Neuronal stem cell (in vitro differentiated cells): ENCODE data around the gene ZNF771.

Experiments
- DNase-seq: peaks from one replicate; pipeline ENCODE4 v3.0.0-alpha.2; 2013; ENCODE audit warnings: low spot score
- H2AFZ ChIP-seq: one replicate; pipeline ENCODE4 v1.6.1; 2013; ENCODE audit warnings: mild to moderate bottlenecking, low read length, inconsistent platforms
- H2AK5ac ChIP-seq: 2 replicates; pipeline ENCODE4 v1.6.1; 2013; ENCODE audit warnings: low read depth, mild to moderate bottlenecking, inconsistent platforms, low read length, moderate library complexity, mixed read lengths
- H2BK120ac ChIP-seq: 2 replicates; pipeline ENCODE4 v1.6.1; 2013; ENCODE audit warnings: low read depth, mild to moderate bottlenecking, inconsistent platforms, low read length, moderate library complexity, mixed read lengths
- H2BK12ac ChIP-seq: one replicate; pipeline ENCODE4 v1.6.1; 2013; ENCODE audit warnings: low read length, inconsistent platforms
- H2BK15ac ChIP-seq: 2 replicates; pipeline ENCODE4 v1.6.1; 2013; ENCODE audit warnings: mild to moderate bottlenecking, low read length, inconsistent platforms, mixed read lengths
- H2BK5ac ChIP-seq: one replicate; pipeline ENCODE4 v1.6.1; 2013; ENCODE audit warnings: inconsistent platforms, mild to moderate bottlenecking, low read length, moderate library complexity
- H3K14ac ChIP-seq: one replicate; pipeline ENCODE4 v1.6.1; 2013; ENCODE audit warnings: low read length, inconsistent platforms
- H3K18ac ChIP-seq: 2 replicates; pipeline ENCODE4 v1.6.1; 2013; ENCODE audit warnings: low read length, inconsistent platforms
- H3K23ac ChIP-seq: 2 replicates; pipeline ENCODE4 v1.6.1; 2013; ENCODE audit warnings: low read depth, mild to moderate bottlenecking, mixed read lengths, low read length, inconsistent platforms; ENCODE audit not compliant: poor library complexity
- H3K27ac ChIP-seq: replicated peaks from 3 replicates; pipeline ENCODE4 v1.5.1; 2013; ENCODE audit warnings: low read length, inconsistent platforms
- H3K27me3 ChIP-seq, 3 experiments: 2 replicates each; pipeline ENCODE4 v1.6.1; 2013; ENCODE audit warnings: low read length in 3 of 3, mild to moderate bottlenecking in 2 of 3, inconsistent platforms in 1 of 3, low read depth in 1 of 3, mixed read lengths in 1 of 3, moderate library complexity in 1 of 3; ENCODE audit not compliant: control insufficient read depth in 3 of 3, insufficient read depth in 3 of 3
- H3K36me3 ChIP-seq, 2 donors: replicated peaks in 1 of 2; 2 replicates each; pipeline ENCODE4 v1.6.1; 2013; ENCODE audit warnings: low read length in 2 of 2; ENCODE audit not compliant: control insufficient read depth in 2 of 2, insufficient read depth in 2 of 2
- H3K4ac ChIP-seq: 2 replicates; pipeline ENCODE4 v1.6.1; 2013; ENCODE audit warnings: inconsistent platforms, mild to moderate bottlenecking, low read length, moderate library complexity
- H3K4me1 ChIP-seq, 2 donors: 1 replicate in 1 of 2; 2 replicates in 1 of 2; pipeline ENCODE4 v1.6.1; 2013; ENCODE audit warnings: low read length in 2 of 2, low read depth in 1 of 2; ENCODE audit not compliant: control insufficient read depth in 2 of 2, insufficient read depth in 1 of 2
- H3K4me2 ChIP-seq: one replicate; pipeline ENCODE4 v1.6.1; 2013; ENCODE audit warnings: mild to moderate bottlenecking, low read length, inconsistent platforms; ENCODE audit not compliant: insufficient read depth, poor library complexity, severe bottlenecking
- H3K4me3 ChIP-seq, 2 donors: 2 replicates each; pipeline ENCODE4 v1.5.1; 2013; ENCODE audit warnings: low read length in 2 of 2, mild to moderate bottlenecking in 2 of 2, inconsistent platforms in 1 of 2, moderate library complexity in 1 of 2
- H3K79me1 ChIP-seq: one replicate; pipeline ENCODE4 v1.6.1; 2013; ENCODE audit warnings: low read depth, mild to moderate bottlenecking, inconsistent platforms, low read length, moderate library complexity
- H3K9ac ChIP-seq: one replicate; pipeline ENCODE4 v1.6.1; 2013; ENCODE audit warnings: mild to moderate bottlenecking, low read depth, low read length, inconsistent platforms; ENCODE audit not compliant: poor library complexity
- H3K9me3 ChIP-seq, 2 donors: replicated peaks in 1 of 2; 2 replicates each; pipeline versions ENCODE3 to v1.6.1; 2013; ENCODE audit warnings: low read length in 2 of 2, mild to moderate bottlenecking in 2 of 2, inconsistent platforms in 1 of 2, low read depth in 1 of 2, mixed read lengths in 1 of 2, moderate library complexity in 1 of 2; ENCODE audit not compliant: control insufficient read depth in 2 of 2, insufficient read depth in 1 of 2
- H4K8ac ChIP-seq: one replicate; pipeline ENCODE4 v1.6.1; 2013; ENCODE audit warnings: low read depth, mild to moderate bottlenecking, inconsistent platforms, low read length, moderate library complexity
- H4K91ac ChIP-seq: one replicate; pipeline ENCODE4 v1.6.1; 2013; ENCODE audit warnings: low read length, low read depth, mild to moderate bottlenecking, inconsistent platforms; ENCODE audit not compliant: poor library complexity
- WGBS, 2 donors: extraction: QIAGEN DNeasy Blood & Tissue Kit; methylation state at CpG; one replicate each; pipeline ENCODE4 v1.1.7; 2013; ENCODE audit warnings: missing lambda C conversion rate in 2 of 2, mixed read lengths in 1 of 2; ENCODE audit not compliant: insufficient read length in 2 of 2, insufficient replicate concordance in 1 of 2; ENCODE audit errors: extremely low coverage in 2 of 2; 5-methylcytosine and 5-hydroxymethylcytosine counted together

The ZNF771 gene

GRCh38 chr16:30417529-30418349 lies 10.3 kb downstream of the ZNF771 start:
- no peak overlapping the region for H4K91ac ChIP-seq

GRCh38 chr16:30418350-30419181 lies 11.2 kb downstream of the ZNF771 start:
- Histone ChIP-seq H3K27me3 (no peaks in the 10 kb centered on the region), H2BK15ac (peak overlapping the region; percentile 96), H2BK120ac (no peak overlapping the region), H3K14ac (peak overlapping the region; percentile 17), H4K91ac (no peak overlapping the region), H4K8ac (no peak overlapping the region), H2AFZ (no peak overlapping the region), H2BK12ac (peak overlapping the region; percentile 16), H3K23ac (peak overlapping the region; percentile 96), H3K36me3 (peaks cover 17 to 86% of the 10 kb centered on the region in 2 donors), H3K4me3 (peak overlapping the region in 1 of 2 donors; percentile 84), H3K79me1 (peaks cover 3% of the 10 kb centered on the region), H3K9ac (peak overlapping the region; percentile 77), H3K18ac (peak overlapping the region; percentile 90), H3K9me3 (no peaks in the 10 kb centered on the region), H3K27ac (peak overlapping the region; percentile 67), H3K4me1 (peaks cover 0 to 2% of the 10 kb centered on the region in 2 donors), H3K4me2 (peak overlapping the region; percentile 93), H2BK5ac (no peak overlapping the region), H3K4ac (no peak overlapping the region), H2AK5ac (peak overlapping the region; percentile 68)
- WGBS, 2 donors, result no CpG with 5 or more reads among the region's 31 CpGs
- no peak for DNase-seq

More at GRCh38 chr16:30417529-30418349, 10.3 kb downstream of the ZNF771 start:
- Histone ChIP-seq H2AFZ (no peak overlapping the region), H3K4me2 (peak overlapping the region; percentile 93), H2BK5ac (no peak overlapping the region), H3K4me3 (peak overlapping the region in 1 of 2 donors; percentile 84), H2BK15ac (peak overlapping the region; percentile 96), H3K79me1 (peaks cover 3% of the 10 kb centered on the region), H3K23ac (peak overlapping the region; percentile 96), H3K4ac (no peak overlapping the region), H3K9me3 (no peaks in the 10 kb centered on the region), H3K27ac (peak overlapping the region; percentile 67), H3K36me3 (peaks cover 15 to 86% of the 10 kb centered on the region in 2 donors), H3K18ac (peak overlapping the region; percentile 90), H4K8ac (peak overlapping the region; percentile 17), H2AK5ac (peak overlapping the region; percentile 78), H3K27me3 (no peaks in the 10 kb centered on the region), H2BK12ac (peak overlapping the region; percentile 16), H2BK120ac (no peak overlapping the region), H3K4me1 (peaks cover 0 to 2% of the 10 kb centered on the region in 2 donors), H3K9ac (peak overlapping the region; percentile 78), H3K14ac (peak overlapping the region; percentile 17)
- DNase-seq, result peak; percentile 94
- WGBS, 2 donors, result no CpG with 5 or more reads among the region's 140 CpGs

- Histone ChIP-seq H3K4me2 (no peak overlapping the region), H2BK5ac (no peak overlapping the region), H4K91ac (no peak overlapping the region), H3K4me1 (peaks cover 0 to 2% of the 10 kb centered on the region in 2 donors), H3K79me1 (peaks cover 3% of the 10 kb centered on the region), H3K14ac (no peak overlapping the region), H3K36me3 (peaks cover 26 to 90% of the 10 kb centered on the region in 2 donors), H4K8ac (no peak overlapping the region), H2BK15ac (no peak overlapping the region), H3K27ac (no peak overlapping the region), H3K9me3 (no peaks in the 10 kb centered on the region), H3K4me3 (no peak overlapping the region), H3K4ac (no peak overlapping the region), H3K23ac (no peak overlapping the region), H3K18ac (no peak overlapping the region), H2AK5ac (no peak overlapping the region), H2AFZ (no peak overlapping the region), H3K27me3 (no peaks in the 10 kb centered on the region), H2BK120ac (no peak overlapping the region), H3K9ac (no peak overlapping the region), H2BK12ac (no peak overlapping the region)
- no peak for DNase-seq
- WGBS, 2 donors, result no CpG with 5 or more reads among the region's 5 CpGs
Observed at GRCh38 chr16:30421010-30421409, 13.6 kb downstream of the ZNF771 start.

GRCh38 chr16:30428055-30428454 lies 20.6 kb downstream of the ZNF771 start:
- no CpG with 5 or more reads among the region's 4 CpGs for WGBS, 2 donors
- no peak for DNase-seq
- peak overlapping the region in 1 of 2 donors; percentile 17 for H3K4me3 ChIP-seq

More at GRCh38 chr16:30428055-30428454, 20.6 kb downstream of the ZNF771 start:
- no peaks in the 10 kb centered on the region for H3K27me3 ChIP-seq
- H2BK12ac ChIP-seq, result no peak overlapping the region
- H2BK5ac ChIP-seq, result no peak overlapping the region
- H3K27ac ChIP-seq, result no peak overlapping the region
- H3K23ac ChIP-seq, result no peak overlapping the region
- H2AK5ac ChIP-seq, result no peak overlapping the region
- no peak overlapping the region for H2AFZ ChIP-seq
- H3K79me1 ChIP-seq, result peaks cover 6% of the 10 kb centered on the region
- H3K18ac ChIP-seq, result no peak overlapping the region
- no peak overlapping the region for H4K91ac ChIP-seq
- no peak overlapping the region for H2BK15ac ChIP-seq
- no peak overlapping the region for H4K8ac ChIP-seq
- no peak overlapping the region for H3K4me2 ChIP-seq
- no peaks in the 10 kb centered on the region for H3K9me3 ChIP-seq
- H3K36me3 ChIP-seq, result peaks cover 22 to 45% of the 10 kb centered on the region in 2 donors
- no peak overlapping the region for H3K4ac ChIP-seq
- no peak overlapping the region for H3K14ac ChIP-seq
- H3K9ac ChIP-seq, result no peak overlapping the region
- no peak overlapping the region for H2BK120ac ChIP-seq
- peaks cover 4 to 13% of the 10 kb centered on the region in 2 donors for H3K4me1 ChIP-seq
